VCaP (cell line): ENCODE measurements around the gene EMC9.

Source experiments
- H3K27ac ChIP-seq: fragments of 450-650 bp; 2 replicates; pipeline ENCODE4 v1.5.1; 2017
- TF ChIP-seq, protein P1 (sequence below): fragments of 450-650 bp; conservative IDR thresholded peaks from 2 replicates; pipeline ENCODE4 v1.5.1; 2017; ENCODE audit warnings: mild to moderate bottlenecking, moderate library complexity

Gene EMC9

DNA sequence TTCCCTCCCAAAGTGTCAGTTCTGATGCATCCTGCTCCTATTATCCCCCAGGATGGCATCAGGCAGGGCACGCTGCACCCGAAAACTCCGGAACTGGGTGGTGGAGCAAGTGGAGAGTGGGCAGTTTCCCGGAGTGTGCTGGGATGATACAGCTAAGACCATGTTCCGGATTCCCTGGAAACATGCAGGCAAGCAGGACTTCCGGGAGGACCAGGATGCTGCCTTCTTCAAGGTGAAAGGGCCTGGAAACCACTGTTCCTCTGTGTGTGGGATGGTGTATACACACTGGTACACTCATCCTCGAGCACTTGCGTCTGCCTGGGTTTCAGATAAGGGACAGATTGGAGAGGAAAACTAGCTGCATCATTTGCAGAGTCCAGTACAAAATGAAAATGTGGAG, 20.7 kb upstream of the EMC9 start:
- H3K27ac ChIP-seq, result peak overlapping the region; percentile 62; the same call in 1 of the 2 replicates
- TF ChIP-seq, protein P1, sequence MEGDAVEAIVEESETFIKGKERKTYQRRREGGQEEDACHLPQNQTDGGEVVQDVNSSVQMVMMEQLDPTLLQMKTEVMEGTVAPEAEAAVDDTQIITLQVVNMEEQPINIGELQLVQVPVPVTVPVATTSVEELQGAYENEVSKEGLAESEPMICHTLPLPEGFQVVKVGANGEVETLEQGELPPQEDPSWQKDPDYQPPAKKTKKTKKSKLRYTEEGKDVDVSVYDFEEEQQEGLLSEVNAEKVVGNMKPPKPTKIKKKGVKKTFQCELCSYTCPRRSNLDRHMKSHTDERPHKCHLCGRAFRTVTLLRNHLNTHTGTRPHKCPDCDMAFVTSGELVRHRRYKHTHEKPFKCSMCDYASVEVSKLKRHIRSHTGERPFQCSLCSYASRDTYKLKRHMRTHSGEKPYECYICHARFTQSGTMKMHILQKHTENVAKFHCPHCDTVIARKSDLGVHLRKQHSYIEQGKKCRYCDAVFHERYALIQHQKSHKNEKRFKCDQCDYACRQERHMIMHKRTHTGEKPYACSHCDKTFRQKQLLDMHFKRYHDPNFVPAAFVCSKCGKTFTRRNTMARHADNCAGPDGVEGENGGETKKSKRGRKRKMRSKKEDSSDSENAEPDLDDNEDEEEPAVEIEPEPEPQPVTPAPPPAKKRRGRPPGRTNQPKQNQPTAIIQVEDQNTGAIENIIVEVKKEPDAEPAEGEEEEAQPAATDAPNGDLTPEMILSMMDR, result no peak

DNA sequence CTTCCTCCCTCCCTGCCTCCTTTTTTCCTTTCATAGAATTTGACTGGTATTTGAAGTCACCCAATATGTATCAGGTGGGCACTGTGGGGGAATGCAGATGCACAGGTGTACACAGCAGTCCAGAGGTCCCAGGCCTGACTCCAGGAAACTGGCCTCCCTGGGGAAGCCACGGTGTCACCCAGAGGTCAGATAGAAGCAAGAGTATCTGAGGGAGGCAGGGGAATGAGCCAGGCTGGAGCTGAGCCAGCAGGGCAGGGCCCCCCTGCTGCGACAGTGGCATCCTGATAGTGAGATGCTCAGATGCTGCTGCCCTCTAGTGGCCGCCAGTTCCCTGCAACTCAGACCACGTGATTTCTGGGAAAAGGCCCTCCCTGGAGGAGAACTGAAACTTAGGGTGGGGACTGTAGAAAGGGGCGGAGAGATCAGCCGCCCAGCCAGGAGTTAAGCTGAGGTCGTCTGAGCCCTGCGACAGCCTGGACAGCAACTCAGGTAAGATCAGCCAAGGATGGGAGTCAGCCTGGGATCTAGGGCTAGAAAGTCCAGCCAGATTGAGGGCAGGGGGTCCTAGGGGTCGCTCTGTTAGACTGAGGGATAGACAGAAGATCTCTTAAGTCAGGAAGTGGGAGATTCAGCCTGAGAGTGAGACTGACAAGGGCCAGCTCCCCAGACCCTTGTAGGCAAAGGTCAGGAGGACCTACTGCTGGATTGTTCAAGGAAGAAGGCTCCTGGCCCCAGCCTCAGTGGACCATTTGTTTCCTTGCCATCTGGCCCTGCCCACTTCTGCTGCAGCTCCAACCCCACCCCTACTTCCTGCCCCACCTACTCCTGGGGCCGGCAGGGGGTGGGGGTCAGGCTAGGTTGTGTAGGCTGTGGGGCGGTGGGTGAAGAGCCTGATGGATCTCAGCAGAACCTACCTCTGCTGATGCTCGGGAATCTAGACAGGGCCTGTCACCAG, 19.7 kb upstream of the EMC9 start, which contains the start of gene IRF9:
Gene IRF9 (plus strand): TSS at position 416 of the 955 bp plus-strand sequence. CDS start 880 bp downstream, outside the sequence.
- H3K27ac ChIP-seq, result peak within 1 kb of the TSS; percentile 62
- TF ChIP-seq, protein P1, result peak; percentile 94

DNA sequence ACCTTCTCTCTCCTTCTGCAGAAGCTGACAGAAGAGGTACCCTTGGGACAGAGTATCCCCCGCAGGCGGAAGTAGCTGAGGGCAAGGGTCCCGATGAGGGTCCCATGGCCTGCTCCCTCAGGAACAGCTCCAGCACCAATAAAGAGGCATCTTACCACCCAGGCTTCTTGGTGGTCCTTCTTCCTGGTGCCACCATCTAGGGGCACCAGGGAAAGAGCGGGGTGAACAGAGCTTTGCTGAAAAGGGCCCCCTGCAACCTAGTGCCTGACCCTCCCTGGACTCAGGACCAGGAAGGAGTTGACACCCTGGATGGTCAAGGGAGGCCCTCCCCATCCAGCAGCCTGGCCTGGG, 19.1 kb upstream of the EMC9 start:
- H3K27ac ChIP-seq, result peak overlapping the region; percentile 62
- TF ChIP-seq, protein P1, result no peak

DNA sequence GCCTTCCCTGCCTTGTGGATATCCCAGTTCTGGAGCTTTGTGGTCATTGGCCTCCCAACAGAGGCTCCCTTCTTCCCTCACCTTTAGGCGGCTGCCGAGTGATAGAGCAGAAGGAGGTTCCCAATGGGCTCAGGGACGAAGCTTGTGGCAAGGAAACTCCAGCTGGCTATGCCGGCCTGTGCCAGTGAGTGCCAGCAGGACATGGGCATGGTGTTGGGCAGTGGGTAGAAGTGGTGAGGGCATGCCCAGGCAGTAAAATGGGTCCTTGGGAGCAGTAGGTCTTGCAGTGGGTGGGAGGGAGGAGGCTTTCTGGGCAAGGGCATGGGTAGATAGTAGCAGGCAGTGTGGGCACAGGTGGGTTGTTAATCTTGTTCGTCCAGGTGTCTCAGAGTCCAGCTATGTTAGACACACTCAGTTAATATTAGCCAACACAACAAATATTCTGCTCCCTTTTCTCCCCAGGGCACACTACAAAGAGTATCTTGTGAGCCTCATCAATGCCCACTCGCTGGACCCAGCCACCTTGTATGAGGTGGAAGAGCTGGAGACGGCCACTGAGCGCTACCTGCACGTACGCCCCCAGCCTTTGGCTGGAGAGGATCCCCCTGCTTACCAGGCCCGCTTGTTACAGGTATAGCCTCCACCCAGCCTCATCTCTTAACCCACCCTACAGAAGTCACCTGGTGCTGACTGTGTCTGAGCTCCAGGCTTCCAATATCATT, 18.5 kb upstream of the EMC9 start:
- H3K27ac ChIP-seq, result peak overlapping the region; percentile 62
- TF ChIP-seq, protein P1, result no peak

DNA sequence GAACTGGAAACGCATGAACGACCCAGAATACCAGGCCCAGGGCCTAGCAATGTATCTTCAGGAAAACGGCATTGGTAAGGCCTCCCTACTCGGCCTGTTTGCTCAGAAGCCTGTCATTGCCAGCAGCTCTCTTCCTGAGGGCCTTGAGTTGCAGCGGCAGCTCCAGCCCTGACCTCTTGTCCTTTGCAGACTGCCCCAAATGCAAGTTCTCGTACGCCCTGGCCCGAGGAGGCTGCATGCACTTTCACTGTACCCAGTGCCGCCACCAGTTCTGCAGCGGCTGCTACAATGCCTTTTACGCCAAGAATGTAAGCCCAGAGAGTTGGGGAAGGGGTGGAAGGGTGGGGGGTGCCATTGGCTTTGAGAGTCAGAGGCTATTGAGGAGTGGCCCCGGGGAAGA, 15.9 kb upstream of the EMC9 start:
- TF ChIP-seq, protein P1, result no peak

DNA sequence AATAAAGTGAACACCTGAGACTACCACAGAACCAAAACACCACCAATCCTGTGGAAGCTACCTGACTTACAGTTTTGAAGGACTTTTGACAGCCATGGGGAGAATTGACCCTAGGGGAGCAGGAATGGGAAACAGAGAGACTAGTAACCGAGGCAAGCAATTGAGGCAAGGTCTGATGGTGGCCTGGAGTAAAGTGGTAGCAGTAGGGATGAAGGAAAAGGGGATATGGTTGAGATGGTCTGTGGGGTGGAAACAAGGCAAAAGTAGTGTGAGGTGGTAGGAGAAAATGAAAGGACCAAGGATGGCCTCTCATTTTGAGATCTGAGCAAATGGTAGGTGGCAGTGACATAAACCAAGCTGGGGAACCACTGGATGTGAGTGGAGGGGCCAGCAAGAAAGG, 15.4 kb upstream of the EMC9 start:
- H3K27ac ChIP-seq, result no peak overlapping the region
- TF ChIP-seq, protein P1, result no peak

More for the DNA sequence above, 15.9 kb upstream of the EMC9 start:
- no peak overlapping the region for H3K27ac ChIP-seq

DNA sequence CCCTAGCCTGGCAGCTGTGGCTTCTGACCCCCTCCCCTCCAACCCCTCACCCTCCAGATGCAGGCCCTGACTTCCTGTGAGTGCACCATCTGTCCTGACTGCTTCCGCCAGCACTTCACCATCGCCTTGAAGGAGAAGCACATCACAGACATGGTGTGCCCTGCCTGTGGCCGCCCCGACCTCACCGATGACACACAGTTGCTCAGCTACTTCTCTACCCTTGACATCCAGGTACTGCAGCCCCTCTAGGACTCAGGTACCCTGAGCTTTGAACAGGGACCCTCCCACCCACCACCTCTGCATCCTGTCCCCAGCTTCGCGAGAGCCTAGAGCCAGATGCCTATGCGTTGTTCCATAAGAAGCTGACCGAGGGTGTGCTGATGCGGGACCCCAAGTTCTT, 13.7 kb upstream of the EMC9 start:
- no peak overlapping the region for H3K27ac ChIP-seq
- TF ChIP-seq, protein P1, result no peak
